Activated naive CD4-positive, alpha-beta T cell treated with anti-CD3 and anti-CD28 coated beads, Interleukin-2, amount 50 U/mL, for 24 hours (primary cell): ENCODE data around the gene DEAF1.
"Not testable (repeated sequence)": the region's sequence is repeated elsewhere in the genome, so short reads cannot be mapped to it uniquely, and the experiment has no call there.

ENCODE experiments used
- H3K27ac Mint-ChIP-seq: one replicate; pipeline ENCODE4 v1.8.0; 2021; ENCODE audit warnings: mild to moderate bottlenecking, mixed read lengths
- H3K27me3 Mint-ChIP-seq: one replicate; pipeline ENCODE4 v1.8.0; 2021; ENCODE audit warnings: mixed read lengths
- H3K36me3 Mint-ChIP-seq: one replicate; pipeline ENCODE4 v1.8.0; 2021; ENCODE audit warnings: mixed read lengths
- H3K4me1 Mint-ChIP-seq: one replicate; pipeline ENCODE4 v1.8.0; 2021; ENCODE audit warnings: mixed read lengths
- H3K4me3 Mint-ChIP-seq: one replicate; pipeline ENCODE4 v1.8.0; 2021; ENCODE audit warnings: mild to moderate bottlenecking, mixed read lengths
- H3K9me3 Mint-ChIP-seq: one replicate; pipeline ENCODE4 v1.8.0; 2021; ENCODE audit warnings: mixed read lengths

Gene DEAF1

DNA sequence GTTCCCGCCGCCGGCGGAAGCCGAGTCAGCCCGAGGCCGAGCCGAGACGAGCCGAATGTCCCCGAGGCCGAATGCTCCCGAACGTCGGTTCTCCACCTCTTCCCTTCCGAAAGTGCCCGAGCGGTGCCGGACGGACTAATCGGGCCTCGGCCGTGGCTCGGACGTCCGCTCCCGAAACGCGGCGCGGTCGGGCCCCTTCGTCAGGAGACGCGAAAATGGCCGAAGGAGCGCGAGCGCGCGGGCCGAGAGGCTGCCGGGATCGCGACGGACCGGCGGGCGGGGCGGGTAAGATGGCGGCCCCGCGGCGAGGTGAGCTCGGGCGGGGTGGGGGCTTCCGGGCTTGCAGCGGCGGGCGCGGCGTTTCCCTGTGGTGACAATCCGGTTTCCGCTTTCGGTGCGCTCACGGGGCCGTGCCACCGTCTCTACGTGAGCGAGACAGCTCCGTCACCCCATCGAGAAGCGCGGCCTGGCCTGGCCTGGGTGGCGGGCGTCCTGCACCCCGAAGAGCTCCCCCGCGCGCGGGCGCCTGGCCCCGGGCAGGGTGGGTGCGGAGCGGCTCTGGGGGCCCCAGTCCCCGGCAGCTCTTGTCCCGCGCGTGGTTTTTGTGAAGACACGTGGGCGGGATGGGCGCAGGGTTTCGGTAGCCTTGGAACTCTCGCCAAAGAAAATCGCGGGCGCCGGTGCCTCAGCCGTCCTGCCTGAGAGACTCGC lies 671 bp upstream of the DEAF1 start, which contains the start of gene TMEM80:
Gene TMEM80, plus strand, starts transcription at position 279 of the 711 bp plus-strand sequence. Its CDS starts 12 bp downstream, at position 291.
- no peaks in the 10 kb centered on the region for H3K27me3 Mint-ChIP-seq
- no peaks in the 10 kb centered on the region for H3K9me3 Mint-ChIP-seq
- H3K4me1 Mint-ChIP-seq, result peaks cover 46% of the 10 kb centered on the region
- peak within 1 kb of the TSS; percentile 87 for H3K4me3 Mint-ChIP-seq
- H3K27ac Mint-ChIP-seq, result peak within 1 kb of the TSS; percentile 98
- no peaks in the 10 kb centered on the region for H3K36me3 Mint-ChIP-seq

DNA sequence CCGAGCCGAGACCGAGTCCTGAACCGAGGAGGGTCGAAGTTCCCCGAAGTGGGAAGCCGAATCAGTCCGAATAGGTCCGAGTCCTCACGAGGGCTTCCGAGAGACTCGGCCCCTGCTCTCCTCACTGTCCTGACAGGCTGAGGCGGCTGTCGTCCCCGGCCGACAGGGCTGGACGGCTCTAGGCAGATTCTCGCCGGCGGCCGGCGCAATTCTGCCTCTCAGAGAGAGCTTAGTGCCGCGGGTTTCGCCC lies 191 bp upstream of the DEAF1 start:
- H3K4me1 Mint-ChIP-seq, result peaks cover 49% of the 10 kb centered on the region

DNA sequence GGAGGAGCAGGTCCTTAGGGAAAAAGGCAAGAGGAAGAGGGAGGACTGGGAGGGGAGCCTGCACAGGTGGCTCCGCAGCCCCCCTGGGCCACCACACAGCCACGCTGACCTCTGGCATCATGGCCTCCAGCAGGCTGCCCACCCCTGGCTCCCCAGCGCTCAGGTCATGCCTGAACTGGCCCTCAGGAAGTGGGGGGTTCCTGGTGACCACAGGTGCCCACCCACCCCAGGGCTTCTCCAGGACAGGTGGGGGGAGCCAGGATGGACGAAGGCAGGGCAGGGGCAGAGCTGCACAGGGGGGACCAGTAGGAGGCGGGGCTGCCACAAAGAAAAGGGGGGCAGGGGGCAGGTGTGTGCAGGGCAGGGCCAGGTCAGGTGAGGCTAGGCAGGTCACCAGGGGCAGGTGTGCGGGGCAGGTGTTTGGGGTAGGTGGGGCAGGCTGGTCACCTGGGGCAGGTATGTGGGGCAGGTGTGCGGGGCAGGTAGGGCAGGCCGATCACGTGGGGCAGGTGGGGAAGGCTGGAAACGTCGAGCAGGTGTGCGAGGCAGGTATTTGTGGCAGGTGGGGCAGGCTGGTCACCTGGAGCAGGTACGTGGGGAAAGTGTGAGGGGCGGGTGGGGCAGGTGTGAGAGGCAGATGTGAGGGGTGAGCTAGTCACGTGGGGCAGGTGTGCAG lies 997 bp downstream of the DEAF1 start:
- Mint-ChIP-seq H3K4me1 (peaks cover 49% of the 10 kb centered on the region), H3K27ac (peak overlapping the region; percentile 90), H3K4me3 (peak overlapping the region; percentile 86), H3K36me3 (no peaks in the 10 kb centered on the region), H3K9me3 (no peaks in the 10 kb centered on the region), H3K27me3 (no peaks in the 10 kb centered on the region)

More for the DNA sequence above, 191 bp upstream of the DEAF1 start:
- Mint-ChIP-seq H3K27me3 (no peaks in the 10 kb centered on the region), H3K9me3 (no peaks in the 10 kb centered on the region), H3K36me3 (no peaks in the 10 kb centered on the region), H3K27ac (peak overlapping the region; percentile 98), H3K4me3 (peak overlapping the region; percentile 87)

DNA sequence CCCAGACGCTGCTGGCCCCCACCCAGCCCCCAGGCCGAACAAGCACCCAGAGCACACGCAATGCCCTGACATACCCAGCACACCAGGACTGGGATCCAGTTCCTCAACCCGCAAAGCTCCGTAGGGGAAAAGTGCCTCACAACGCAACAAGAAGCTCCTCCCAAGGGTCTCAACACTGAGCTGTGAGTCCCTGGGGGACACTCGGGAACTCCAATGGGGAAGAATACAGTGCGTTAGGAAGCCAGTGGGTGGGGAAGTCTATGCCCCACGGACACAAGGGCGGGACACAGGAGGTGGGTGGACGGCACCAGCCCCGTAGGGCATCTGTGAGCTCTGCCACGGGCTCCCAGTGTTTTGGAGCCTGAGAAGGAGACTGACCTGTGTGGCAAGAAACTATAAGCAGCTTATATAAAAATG lies 1.6 kb downstream of the DEAF1 start:
- H3K9me3 Mint-ChIP-seq, result no peaks in the 10 kb centered on the region
- H3K27ac Mint-ChIP-seq, result peak overlapping the region; percentile 90
- no peaks in the 10 kb centered on the region for H3K36me3 Mint-ChIP-seq
- H3K27me3 Mint-ChIP-seq, result no peaks in the 10 kb centered on the region
- peak overlapping the region; percentile 86 for H3K4me3 Mint-ChIP-seq
- H3K4me1 Mint-ChIP-seq, result peaks cover 49% of the 10 kb centered on the region

DNA sequence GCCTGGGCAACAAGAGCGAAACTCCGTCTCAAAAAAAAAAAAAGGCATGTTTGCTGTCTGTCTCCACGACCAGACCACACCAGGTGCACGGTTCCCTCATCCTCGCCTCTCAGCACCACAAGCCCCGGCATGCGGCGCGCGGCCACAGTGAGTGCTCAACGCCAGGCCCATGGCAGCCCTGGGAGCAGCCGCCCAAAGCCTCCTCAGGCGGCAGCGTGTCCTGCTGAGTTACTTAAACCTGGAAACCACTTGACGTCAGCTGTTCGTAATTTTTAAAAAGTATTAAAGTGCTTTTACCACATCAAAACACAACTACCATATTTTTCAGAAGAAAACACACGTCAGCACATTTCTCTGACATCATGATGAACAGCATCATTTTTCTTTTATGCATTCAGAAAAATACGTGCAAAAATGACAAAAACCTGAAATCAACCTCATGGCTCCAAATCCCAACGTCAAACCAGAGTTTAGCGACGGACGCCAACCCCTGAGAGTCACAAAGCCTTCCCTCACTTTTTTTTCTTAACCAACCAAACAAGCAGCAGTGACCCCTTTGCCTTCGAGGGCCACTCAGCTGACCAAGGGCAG lies 2.1 kb downstream of the DEAF1 start:
- no peaks in the 10 kb centered on the region for H3K36me3 Mint-ChIP-seq
- H3K27ac Mint-ChIP-seq, result peak overlapping the region; percentile 90
- no peaks in the 10 kb centered on the region for H3K9me3 Mint-ChIP-seq
- H3K27me3 Mint-ChIP-seq, result no peaks in the 10 kb centered on the region
- peaks cover 44% of the 10 kb centered on the region for H3K4me1 Mint-ChIP-seq
- H3K4me3 Mint-ChIP-seq, result peak overlapping the region; percentile 86

DNA sequence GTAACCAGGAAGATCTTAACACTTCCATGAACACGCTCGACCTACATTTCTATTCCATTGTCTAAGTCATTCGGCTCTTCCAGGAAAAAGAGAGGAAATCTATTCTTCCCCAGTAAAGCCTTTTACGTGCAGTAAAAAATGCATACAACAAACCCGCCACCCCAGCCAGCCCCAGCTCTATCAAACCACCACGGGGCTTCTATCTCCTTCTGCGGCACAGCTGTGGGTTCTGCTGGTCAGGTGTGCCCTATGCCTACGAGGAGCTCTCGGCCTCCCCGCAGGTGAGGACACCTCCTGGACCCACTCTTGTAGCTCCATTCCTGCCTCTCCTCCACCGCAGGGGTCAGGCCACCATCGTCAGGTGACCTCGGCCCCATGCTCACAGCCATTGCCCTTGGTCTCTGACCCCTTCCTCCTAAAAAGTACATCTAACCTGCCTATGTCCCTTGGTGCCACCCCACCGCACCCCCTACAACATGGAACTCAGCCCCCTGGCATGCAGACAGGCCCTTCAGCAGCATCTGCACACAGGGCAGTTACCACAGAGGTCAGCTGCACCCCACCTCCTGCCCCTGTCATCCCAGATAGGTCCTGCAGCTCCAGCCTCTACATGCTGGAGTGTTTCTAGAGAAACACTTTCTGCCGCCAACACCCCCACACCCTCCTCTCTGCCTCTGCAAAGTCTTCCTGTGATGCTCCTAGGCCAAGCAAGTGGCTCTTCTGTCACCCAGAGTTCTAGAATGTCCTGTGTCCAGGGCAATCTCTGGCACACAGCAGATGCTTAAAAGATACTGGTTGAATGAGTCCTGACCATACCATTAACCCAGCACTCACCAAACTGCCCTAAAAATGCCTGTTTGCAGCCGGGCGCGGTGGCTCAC lies 3.1 kb downstream of the DEAF1 start:
- H3K9me3 Mint-ChIP-seq, result no peaks in the 10 kb centered on the region
- H3K36me3 Mint-ChIP-seq, result peaks cover 6% of the 10 kb centered on the region
- no peaks in the 10 kb centered on the region for H3K27me3 Mint-ChIP-seq
- H3K27ac Mint-ChIP-seq, result peak overlapping the region; percentile 61
- H3K4me3 Mint-ChIP-seq, result peak overlapping the region; percentile 65
- peaks cover 35% of the 10 kb centered on the region for H3K4me1 Mint-ChIP-seq

DNA sequence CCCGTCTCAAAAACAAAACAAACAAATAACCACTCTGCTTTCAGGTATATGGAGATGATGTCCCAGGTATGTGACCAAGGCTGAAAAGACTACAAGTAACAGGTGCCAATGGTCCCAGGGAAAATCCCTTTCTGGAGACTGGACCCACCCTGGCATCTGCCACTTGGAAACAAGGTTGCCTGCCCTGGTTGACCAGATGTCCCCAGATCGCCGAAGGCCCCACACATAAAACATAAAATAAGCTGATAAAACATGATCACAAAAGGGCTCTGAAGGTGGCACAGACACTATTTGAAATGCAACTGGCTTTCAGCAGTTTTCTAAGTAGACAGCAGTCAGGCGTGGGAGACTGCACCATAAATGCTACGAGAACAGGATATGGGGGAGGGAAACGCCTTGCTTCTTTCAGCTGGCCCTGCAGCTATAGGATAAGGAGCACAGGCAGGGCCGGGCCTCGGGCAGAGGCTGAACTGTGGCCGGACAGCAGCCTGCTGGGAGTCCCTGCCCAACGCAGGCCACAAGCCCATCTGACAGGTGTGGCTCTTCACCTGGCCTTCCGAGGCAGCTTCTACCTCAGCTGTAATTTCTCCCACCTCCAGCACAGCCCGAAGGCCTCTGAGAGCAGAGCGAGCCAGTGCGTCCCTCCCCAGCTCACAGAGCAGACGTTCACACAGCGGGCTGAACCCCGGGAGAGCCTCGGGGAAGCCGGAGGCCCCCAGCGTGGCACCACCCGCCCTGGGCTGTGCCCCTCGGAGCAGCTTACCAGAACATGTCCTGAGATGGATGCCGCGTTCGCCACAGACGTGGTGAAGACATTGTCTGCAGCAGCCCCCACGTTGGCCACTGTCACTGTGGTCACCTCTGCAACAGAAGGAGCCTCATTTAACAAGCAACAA lies 4.0 kb downstream of the DEAF1 start:
- Mint-ChIP-seq H3K27me3 (no peaks in the 10 kb centered on the region), H3K36me3 (peaks cover 8% of the 10 kb centered on the region), H3K9me3 (no peaks in the 10 kb centered on the region), H3K27ac (peak overlapping the region; percentile 62), H3K4me3 (peak overlapping the region; percentile 65), H3K4me1 (peaks cover 29% of the 10 kb centered on the region)

DNA sequence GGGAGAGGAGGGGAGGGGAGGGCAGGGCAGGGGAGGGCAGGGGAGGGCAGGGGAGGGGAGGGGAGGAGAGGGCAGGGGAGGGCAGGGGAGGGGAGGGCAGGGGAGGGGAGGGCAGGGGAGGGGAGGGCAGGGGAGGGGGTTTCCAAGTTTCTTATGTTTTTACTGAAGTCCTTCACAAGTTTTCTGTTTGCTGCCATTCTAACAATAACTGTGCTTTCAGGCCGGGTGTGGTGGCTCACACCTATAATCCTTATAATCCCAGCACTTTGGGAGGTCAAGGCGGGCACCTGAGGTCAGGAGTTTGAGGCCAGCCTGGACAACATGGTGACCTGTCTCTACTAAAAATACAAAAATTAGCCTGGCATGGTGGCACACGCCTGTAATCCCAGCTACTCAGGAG lies 4.8 kb downstream of the DEAF1 start:
- H3K9me3 Mint-ChIP-seq, H3K27ac Mint-ChIP-seq, H3K4me3 Mint-ChIP-seq, H3K36me3 Mint-ChIP-seq, H3K27me3 Mint-ChIP-seq: not testable (repeated sequence)
- peaks cover 29% of the 10 kb centered on the region for H3K4me1 Mint-ChIP-seq

DNA sequence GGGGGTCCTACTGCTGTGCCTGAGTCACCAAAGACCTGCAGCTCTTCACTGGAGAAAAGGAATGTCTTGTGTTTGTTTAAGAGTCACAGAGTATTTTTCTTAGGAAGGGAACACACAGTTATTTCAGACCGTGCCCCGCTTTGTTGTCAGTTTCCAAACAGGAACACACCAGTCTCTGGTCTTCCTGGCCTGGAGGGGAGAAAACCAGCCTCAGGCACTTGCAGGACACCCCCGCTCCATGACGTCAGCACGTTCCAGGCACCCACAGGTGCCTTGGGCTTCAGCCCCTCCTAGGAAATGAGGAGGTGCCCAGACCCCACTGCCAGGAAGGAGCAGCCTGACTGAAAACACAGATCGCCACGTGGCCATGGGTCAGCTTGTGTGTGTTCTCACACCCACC lies 5.4 kb downstream of the DEAF1 start:
- no peak overlapping the region for H3K4me3 Mint-ChIP-seq
- H3K36me3 Mint-ChIP-seq, result peaks cover 8% of the 10 kb centered on the region
- no peak overlapping the region for H3K27ac Mint-ChIP-seq
- H3K4me1 Mint-ChIP-seq, result peaks cover 29% of the 10 kb centered on the region
- H3K27me3 Mint-ChIP-seq, result no peaks in the 10 kb centered on the region
- no peaks in the 10 kb centered on the region for H3K9me3 Mint-ChIP-seq

DNA sequence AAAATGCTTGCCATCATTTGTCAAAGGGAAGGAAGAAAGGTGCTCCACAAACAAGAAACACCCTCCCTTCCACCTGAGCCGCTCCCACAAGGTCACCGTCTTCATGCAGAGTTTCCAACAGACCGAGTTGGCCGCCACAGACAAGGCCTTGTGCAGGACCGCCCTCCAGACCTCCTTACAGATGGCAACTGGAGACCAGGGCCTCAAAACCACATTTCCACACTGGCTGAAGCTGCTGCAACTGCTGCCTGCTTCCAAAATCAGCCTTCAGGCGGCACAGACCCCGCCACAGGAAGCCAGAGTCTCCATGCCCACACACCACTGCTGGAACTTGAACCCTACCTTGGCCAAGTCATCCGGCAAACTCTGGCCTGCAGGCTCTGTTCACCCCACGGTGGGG lies 6.3 kb downstream of the DEAF1 start:
- Mint-ChIP-seq H3K27ac (no peak overlapping the region), H3K36me3 (peaks cover 10% of the 10 kb centered on the region), H3K4me3 (no peak overlapping the region), H3K9me3 (no peaks in the 10 kb centered on the region), H3K4me1 (peaks cover 27% of the 10 kb centered on the region), H3K27me3 (no peaks in the 10 kb centered on the region)

DNA sequence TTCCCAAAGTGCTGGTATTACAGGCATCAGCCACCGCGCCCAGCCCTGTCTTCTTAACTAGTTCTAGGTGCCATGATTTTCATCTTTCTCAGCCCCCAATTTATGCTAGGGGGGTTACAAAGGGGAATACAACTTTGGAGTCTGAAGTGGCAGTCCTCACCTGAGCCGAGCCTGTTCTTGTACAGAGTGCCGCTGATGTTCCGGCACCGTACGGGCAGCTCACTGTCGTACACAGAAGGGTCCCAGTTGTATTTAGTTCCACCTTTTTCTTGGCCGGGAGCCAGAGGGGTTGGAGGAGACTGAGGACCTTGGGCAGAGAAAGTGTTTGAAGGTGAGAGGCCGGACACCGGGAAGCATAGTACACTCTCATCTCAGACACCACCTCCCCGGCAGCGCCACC lies 7.3 kb downstream of the DEAF1 start:
- Mint-ChIP-seq H3K27ac (no peak overlapping the region), H3K27me3 (no peaks in the 10 kb centered on the region), H3K4me3 (no peak overlapping the region), H3K9me3 (no peaks in the 10 kb centered on the region), H3K4me1 (peaks cover 19% of the 10 kb centered on the region), H3K36me3 (peaks cover 18% of the 10 kb centered on the region)

DNA sequence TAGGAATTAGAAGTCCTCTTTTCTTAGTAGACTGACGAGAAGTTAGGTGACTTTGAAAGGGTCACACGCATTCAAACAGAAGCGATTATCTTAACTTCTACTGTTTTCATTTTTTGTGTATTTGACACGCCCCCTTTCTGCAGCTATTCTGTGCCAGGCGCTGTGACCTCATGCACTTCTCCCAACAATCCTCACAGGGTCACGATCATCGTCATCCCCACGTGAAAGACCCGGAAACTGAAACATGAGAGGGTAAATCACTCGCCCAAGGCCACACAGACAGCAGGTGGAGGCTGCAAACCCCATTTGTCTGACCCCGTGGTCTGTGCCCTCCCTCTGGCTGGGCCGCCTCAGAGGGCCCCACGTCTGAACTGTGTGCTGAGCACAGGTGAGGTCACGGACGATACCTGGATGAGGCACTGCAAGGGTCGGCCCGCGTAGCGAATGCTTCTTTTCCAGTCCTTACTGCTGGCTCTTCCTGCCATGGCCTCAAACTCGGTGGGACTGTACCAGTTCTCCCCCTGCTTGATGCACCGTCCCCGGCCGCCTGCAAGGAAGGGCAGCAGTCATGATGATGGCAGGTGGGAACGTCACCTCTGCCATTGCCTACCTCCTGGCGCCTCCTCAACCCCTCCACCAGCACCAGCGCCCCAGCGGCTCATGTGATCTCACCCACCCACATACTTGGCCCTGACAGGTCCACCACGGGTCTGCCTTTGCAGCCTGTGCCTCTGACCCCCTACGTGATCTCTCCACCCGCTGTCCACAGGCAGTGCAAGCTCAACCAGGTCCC lies 8.4 kb downstream of the DEAF1 start:
- Mint-ChIP-seq H3K4me1 (peaks cover 11% of the 10 kb centered on the region), H3K4me3 (no peak overlapping the region), H3K36me3 (peaks cover 23% of the 10 kb centered on the region), H3K27ac (no peak overlapping the region), H3K9me3 (no peaks in the 10 kb centered on the region), H3K27me3 (no peaks in the 10 kb centered on the region)

DNA sequence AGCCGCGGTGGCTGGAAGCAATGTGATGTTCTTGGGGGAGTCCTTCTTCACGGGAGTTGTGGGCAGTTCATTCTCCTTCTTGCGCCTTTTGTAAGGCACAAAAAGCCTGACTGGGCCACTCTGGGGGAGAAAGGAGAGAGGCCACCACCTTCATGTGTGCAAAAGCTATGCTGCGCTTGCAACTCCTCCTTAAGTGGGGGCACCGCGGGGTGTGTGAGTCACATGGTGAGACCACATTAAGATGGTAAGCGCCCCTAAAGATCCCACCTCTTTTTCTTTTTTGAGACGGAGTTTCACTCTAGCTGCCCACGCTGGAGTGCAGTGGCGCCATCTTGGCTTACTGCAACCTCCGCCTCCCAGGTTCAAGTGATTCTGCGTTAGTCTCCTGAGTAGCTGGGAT lies 14.1 kb downstream of the DEAF1 start:
- Mint-ChIP-seq H3K36me3 (peaks cover 22% of the 10 kb centered on the region), H3K4me1 (no peaks in the 10 kb centered on the region), H3K9me3 (no peaks in the 10 kb centered on the region), H3K27ac (no peak overlapping the region), H3K27me3 (no peaks in the 10 kb centered on the region), H3K4me3 (no peak overlapping the region)

DNA sequence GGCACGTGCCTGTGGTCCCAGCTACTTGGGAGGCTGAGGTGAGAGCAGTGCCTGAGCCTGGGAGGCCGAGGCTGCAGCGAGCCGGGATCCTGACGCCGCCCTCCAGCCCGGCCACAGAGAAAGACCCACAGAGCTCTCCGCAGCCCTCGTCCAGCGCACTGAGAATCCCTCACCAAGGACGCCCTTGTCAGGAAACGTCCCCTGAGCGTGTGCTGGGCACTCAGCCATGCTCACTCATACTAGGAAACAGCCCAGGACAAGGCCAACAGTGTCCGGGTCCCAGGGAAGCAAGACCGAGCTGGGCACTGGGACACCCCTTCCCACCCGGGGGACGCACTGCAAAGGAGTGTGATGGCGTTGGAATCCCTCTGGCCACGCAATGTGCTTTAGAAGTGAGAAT lies 14.5 kb downstream of the DEAF1 start:
- no peak overlapping the region for H3K4me3 Mint-ChIP-seq

More for the DNA sequence above, 14.5 kb downstream of the DEAF1 start:
- H3K36me3 Mint-ChIP-seq, result peaks cover 22% of the 10 kb centered on the region
- H3K9me3 Mint-ChIP-seq, result no peaks in the 10 kb centered on the region
- no peaks in the 10 kb centered on the region for H3K27me3 Mint-ChIP-seq
- no peaks in the 10 kb centered on the region for H3K4me1 Mint-ChIP-seq
- H3K27ac Mint-ChIP-seq, result no peak overlapping the region
